Activated T-helper 2 cell treated with anti-CD3 and anti-CD28 coated beads, Interferon-gamma antibody, Interleukin-2, Interleukin-4, amounts not matched to agents 10 μg/mL and 5 μg/mL and 100 μg/mL, durations not matched to agents 14 hours and 24 hours and 36 hours (primary cell): ENCODE measurements around the gene NEURL1B. TPM values are rescaled to one million over a fixed set of nuclear protein-coding genes. Genes with fewer than 3 reads are reported as not detected.

ENCODE experiments used
- DNase-seq: peaks from one replicate; pipeline ENCODE4 v3.0.0; 2021; ENCODE audit warnings: low spot score
- H3K27ac Mint-ChIP-seq: one replicate; pipeline ENCODE4 v1.8.0; 2021; ENCODE audit warnings: mixed read lengths
- H3K27me3 Mint-ChIP-seq: one replicate; pipeline ENCODE4 v1.8.0; 2021; ENCODE audit warnings: low read depth, mixed read lengths
- H3K36me3 Mint-ChIP-seq: one replicate; pipeline ENCODE4 v1.8.0; 2021; ENCODE audit warnings: low read depth, mixed read lengths
- H3K4me1 Mint-ChIP-seq: one replicate; pipeline ENCODE4 v1.8.0; 2021; ENCODE audit warnings: low read depth, mixed read lengths
- H3K4me3 Mint-ChIP-seq: one replicate; pipeline ENCODE4 v1.8.0; 2021; ENCODE audit warnings: low read depth, mild to moderate bottlenecking, moderate library complexity, mixed read lengths
- H3K9me3 Mint-ChIP-seq: one replicate; pipeline ENCODE4 v1.8.0; 2021; ENCODE audit warnings: mixed read lengths
- intact Hi-C: fragments of 100-400 bp; cut with micrococcal nuclease; formaldehyde crosslinking; loops from one replicate; pipeline ENCODE4 v1.15.1; 2023
- total RNA-seq: library from RNA; stranded (reverse); gene quantifications from 2 replicates; pipeline ENCODE4 v1.2.3, GENCODE V29; 2022

NEURL1B gene
- total RNA-seq, 1 donor from 2014 or later = 0.37 TPM

DNA sequence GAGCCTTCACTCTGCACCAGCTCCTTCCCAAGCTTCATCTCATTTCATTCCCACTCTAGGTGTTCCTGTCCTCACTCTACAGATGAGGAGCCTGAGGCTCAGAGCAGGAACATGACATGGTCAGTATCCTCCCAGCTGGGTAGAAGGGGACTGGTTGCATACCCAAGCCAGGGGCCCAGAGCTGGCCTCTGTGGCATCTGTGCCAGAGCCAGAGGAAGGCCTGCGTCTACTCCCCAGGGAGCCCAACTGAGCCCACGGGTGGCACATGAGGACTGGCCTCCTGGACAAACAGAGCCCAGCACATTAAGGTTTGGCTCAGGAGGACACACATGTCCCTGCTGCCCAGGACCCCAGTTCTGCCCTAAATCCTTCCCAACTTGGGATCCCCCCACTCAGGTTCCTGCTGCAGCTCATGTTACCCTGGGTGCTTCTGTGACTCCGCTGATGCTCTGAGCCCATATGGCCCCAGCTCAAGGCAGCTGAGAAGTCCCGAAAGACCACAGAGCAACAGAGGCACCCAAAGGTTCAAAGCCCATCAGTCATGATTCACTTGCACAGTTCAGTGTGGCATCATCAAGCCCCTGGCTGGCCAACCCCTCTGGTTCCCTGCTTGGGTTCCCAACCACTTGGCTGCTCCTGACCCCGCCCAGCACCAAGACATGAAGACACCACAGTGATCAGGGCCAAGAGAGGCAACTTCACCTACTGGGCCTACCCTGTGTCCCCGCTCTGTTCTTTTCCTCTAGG lies 8.5 kb upstream of the NEURL1B start:
- H3K36me3 Mint-ChIP-seq = no peaks in the 10 kb centered on the region
- intact Hi-C loops = no loop called here
- H3K4me1 Mint-ChIP-seq = no peaks in the 10 kb centered on the region
- H3K27me3 Mint-ChIP-seq = peaks cover 3% of the 10 kb centered on the region
- H3K9me3 Mint-ChIP-seq = no peaks in the 10 kb centered on the region
- no peak for DNase-seq
- no peak overlapping the region for H3K4me3 Mint-ChIP-seq
- H3K27ac Mint-ChIP-seq = no peak overlapping the region

DNA sequence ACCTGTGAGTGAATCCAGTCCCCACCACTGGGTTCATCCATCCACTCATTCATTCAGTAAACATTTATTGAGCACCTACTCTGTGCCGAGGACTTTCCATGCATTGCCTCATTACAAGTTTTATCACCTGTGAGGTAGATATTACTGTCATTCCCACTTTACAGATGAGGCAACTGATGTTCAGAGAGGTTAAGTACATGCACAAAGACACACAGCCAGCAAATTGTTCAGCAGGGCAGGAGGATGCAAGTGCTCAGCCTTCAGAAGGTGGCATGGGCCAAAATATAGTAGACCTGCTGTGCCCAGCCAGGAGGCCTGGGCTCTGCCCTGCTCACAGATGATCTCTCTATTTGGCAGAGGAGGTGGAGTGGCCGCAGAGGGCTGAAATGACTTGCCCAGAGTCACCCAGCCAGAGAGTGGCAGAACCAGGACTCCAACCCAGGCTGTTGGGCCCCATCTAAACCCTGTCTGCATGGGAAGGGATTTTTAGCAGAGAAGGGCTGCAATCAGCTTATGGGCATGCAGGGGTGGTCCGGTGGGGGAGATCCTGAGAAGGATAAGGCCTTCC lies 7.6 kb upstream of the NEURL1B start:
- Mint-ChIP-seq H3K36me3 (no peaks in the 10 kb centered on the region), H3K27ac (no peak overlapping the region), H3K4me1 (no peaks in the 10 kb centered on the region), H3K4me3 (no peak overlapping the region), H3K9me3 (no peaks in the 10 kb centered on the region), H3K27me3 (peaks cover 5% of the 10 kb centered on the region)
- intact Hi-C loops = no loop called here
- no peak for DNase-seq

DNA sequence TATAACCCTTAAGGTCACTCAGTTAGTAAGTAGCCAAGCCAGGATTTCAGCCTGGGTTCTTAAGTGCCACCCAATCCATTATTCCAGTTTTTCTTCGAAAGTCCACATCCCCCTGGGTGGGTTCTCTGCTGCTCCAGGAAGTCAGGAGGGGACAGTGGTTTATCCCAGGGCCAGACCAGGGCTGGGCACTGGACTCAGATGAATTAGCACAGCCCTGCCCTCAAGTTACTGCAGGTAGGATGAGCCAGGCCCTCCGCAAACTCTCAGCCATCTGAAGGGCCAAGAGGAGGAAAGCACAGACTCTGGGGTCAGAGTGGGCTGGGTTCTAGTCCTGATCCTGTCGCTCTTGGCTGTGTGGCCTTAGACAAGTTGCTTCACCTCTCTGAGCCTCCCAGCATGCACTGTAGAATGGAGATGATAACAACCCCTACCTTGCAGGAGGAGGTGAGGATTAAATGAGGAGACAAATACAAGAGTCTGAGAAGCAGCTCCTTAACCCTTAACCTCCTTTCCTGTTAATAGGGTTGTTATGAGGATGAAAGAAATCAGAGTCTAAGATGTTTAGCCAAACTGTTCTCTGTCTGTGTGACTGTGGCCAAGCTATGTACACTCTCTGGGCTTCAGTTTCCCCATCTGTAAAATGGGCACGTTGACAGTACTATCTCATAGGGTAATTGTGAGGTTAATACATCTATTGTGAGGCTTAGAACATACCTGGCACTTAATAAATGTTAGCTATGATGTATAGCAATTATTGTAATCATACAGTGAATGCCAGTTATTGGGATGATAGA lies 6.8 kb upstream of the NEURL1B start:
- no peak overlapping the region for H3K27ac Mint-ChIP-seq
- H3K9me3 Mint-ChIP-seq = no peaks in the 10 kb centered on the region
- intact Hi-C loops = no loop called here
- no peak overlapping the region for H3K4me3 Mint-ChIP-seq
- H3K27me3 Mint-ChIP-seq = peaks cover 7% of the 10 kb centered on the region
- H3K36me3 Mint-ChIP-seq = no peaks in the 10 kb centered on the region
- no peaks in the 10 kb centered on the region for H3K4me1 Mint-ChIP-seq
- no peak for DNase-seq

DNA sequence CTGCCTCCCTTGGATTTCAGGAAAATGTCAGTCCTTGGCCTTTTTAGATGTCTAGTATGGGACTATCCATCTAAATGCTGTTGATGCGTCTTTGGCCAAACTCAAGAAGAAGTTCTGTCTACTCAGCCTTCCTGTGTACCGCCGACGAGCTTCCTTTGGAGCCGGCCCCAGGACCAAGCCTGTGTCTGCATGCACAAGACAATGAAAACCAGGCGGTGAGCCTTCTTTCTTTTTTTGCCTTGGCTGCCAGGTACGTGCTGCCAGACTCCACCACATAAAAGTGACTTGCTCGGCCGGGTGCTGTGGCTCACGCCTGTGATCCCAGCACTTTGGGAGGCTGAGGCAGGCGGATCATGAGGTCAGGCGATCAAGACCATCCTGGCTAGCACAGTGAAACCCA lies 6.0 kb upstream of the NEURL1B start:
- Mint-ChIP-seq H3K4me3 (no peak overlapping the region), H3K27me3 (peaks cover 11% of the 10 kb centered on the region), H3K4me1 (no peaks in the 10 kb centered on the region), H3K27ac (no peak overlapping the region), H3K9me3 (no peaks in the 10 kb centered on the region), H3K36me3 (no peaks in the 10 kb centered on the region)
- intact Hi-C loops = no loop called here
- no peak for DNase-seq

DNA sequence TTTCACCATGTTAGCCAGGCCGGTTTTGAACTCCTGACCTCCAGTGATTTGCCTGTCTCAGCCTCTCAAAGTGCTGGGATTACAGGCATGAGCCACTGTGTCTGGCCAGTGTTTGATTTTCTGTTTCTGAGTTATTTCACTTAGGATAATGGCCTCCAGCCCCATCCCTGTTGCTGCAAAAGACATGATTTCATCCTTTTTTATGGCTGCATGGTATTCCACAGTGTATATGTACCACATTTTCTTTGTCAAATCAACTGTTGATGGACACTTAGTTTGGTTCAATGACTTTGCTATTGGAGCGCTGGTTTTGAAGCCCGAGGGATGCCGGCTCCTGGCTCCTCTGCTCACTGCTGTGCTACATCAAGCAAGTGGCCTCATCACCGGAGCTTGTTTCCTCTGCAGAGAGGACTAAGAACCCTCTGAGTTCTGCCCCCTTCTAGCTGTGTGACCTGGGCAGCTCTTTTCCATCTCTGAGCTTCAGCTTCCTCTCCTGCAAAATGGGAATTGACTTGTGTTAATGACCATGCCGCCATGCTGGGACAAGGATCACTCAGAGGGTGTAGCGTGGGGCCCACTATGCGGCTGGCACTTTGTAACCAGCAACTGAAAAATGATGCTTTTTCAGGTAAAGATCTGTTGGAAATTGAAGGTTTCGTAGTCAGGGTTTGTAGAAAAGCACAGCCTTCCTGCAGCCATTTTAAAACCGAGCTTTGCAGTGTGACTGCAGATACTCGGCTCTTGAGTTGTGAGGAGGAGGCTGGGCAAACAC lies 4.6 kb upstream of the NEURL1B start:
- intact Hi-C loops = no loop called here
- no peak overlapping the region for H3K27ac Mint-ChIP-seq

DNA sequence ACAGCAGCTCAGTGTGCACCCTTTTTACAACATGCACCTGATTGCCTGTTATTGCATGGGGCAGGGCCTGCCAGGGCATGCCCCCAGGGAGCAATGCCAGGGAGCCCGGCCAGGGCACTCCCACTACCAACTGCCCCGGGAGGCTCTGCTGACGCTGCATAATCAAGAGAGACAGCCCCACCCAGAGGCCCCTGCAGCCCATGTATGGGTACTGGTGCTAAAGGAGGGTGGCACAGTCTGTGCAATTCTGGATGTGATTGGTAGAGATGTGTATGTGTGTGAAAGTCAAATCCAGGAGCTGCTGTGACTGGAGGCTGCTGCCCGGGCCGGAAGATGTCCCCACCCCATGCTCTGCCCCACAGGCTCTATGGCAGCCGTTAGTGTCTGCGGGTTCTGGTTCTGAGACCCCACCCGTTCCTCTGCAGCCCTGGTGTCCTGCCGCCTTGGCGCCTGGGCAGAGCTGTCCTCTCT lies 3.9 kb upstream of the NEURL1B start:
- Mint-ChIP-seq H3K36me3 (no peaks in the 10 kb centered on the region), H3K4me1 (peaks cover 6% of the 10 kb centered on the region), H3K4me3 (no peak overlapping the region), H3K27me3 (peaks cover 21% of the 10 kb centered on the region), H3K9me3 (no peaks in the 10 kb centered on the region), H3K27ac (no peak overlapping the region)
- DNase-seq = no peak
- intact Hi-C loops = no loop called here

More for the DNA sequence above, 4.6 kb upstream of the NEURL1B start:
- Mint-ChIP-seq H3K36me3 (no peaks in the 10 kb centered on the region), H3K27me3 (peaks cover 16% of the 10 kb centered on the region), H3K4me1 (peaks cover 6% of the 10 kb centered on the region), H3K4me3 (no peak overlapping the region), H3K9me3 (no peaks in the 10 kb centered on the region)
- no peak for DNase-seq

DNA sequence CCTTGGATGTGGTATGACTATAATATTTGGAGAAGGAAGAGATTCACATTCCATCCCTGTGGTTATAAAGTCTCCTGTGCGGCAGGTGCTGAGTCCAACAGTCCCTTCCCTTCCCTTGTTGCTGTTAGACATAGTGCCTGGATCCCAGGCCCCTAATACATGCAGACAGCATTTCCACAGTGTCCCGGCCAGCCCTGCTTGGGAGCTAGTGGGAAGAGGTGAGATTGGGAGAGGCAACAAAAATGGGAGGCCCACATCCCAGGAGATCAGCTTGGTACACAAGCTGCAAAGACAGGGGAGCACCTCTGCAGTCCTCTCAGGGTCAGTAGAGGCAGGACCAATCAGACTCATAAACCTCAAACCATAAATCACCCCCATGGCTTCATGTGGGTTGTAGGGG lies 3.3 kb upstream of the NEURL1B start:
- H3K36me3 Mint-ChIP-seq = no peaks in the 10 kb centered on the region
- H3K4me1 Mint-ChIP-seq = peaks cover 6% of the 10 kb centered on the region
- H3K27ac Mint-ChIP-seq = no peak overlapping the region
- no peak overlapping the region for H3K4me3 Mint-ChIP-seq
- H3K9me3 Mint-ChIP-seq = no peaks in the 10 kb centered on the region
- DNase-seq = no peak
- H3K27me3 Mint-ChIP-seq = peaks cover 27% of the 10 kb centered on the region
- intact Hi-C loops = loop anchor here (2.0 kb wide), 1 partner anchor 59 kb away; no protein-coding TSS in a partner anchor

DNA sequence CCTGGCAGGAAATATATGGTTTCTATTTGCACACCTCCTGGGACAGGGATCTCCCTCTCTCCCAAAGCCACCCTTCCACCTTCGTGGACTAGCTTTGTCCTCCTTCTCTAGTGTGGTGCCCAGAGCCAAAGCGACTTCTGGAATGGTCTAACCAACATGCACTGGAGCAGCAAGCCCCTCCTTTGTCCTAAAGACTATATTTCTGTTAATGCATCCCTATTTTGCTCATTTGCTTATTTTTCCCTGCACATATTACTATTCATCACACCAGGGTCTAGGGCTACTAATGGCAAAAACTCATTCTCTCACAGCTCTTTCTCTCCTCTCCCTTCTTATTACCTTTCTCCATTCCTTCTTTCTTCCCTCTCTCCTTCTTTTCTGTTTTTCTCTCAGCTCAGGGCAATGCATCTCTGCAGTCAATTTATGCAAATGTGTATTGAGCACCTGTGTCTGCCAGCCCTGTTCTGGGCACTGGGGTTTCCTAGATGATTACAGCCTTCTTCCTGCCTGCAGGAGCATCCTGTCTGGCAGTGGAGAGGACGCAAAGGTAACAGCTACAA lies 2.8 kb upstream of the NEURL1B start:
- Mint-ChIP-seq H3K4me3 (no peak overlapping the region), H3K4me1 (peaks cover 6% of the 10 kb centered on the region), H3K27ac (no peak overlapping the region), H3K9me3 (no peaks in the 10 kb centered on the region), H3K36me3 (no peaks in the 10 kb centered on the region), H3K27me3 (peaks cover 32% of the 10 kb centered on the region)
- intact Hi-C loops = loop anchor here (2.0 kb wide), 1 partner anchor 59 kb away; no protein-coding TSS in a partner anchor
- no peak for DNase-seq

DNA sequence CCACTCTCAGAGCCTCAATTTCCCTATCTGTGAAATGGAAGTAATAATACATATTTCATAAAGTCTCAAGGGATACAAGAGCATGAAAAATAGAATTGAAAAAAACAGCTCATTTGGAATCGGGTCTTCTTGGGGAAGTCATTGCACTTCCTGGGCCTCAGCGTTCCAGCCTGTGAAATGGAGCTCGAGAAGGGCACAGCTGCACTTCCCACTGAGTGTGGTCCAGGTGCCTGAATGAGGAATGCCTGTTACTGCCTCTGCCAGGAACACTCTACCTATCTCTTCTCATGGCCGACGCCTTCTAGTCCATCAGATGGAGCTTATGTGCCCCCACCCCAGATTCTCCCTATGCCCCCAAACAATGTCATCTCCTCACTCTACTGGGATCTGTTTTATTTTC lies 924 bp upstream of the NEURL1B start:
- Mint-ChIP-seq H3K4me3 (peak overlapping the region; percentile 52), H3K27ac (no peak overlapping the region), H3K36me3 (no peaks in the 10 kb centered on the region), H3K9me3 (no peaks in the 10 kb centered on the region), H3K27me3 (peaks cover 48% of the 10 kb centered on the region), H3K4me1 (peaks cover 6% of the 10 kb centered on the region)
- no peak for DNase-seq
- intact Hi-C loops = no loop called here

DNA sequence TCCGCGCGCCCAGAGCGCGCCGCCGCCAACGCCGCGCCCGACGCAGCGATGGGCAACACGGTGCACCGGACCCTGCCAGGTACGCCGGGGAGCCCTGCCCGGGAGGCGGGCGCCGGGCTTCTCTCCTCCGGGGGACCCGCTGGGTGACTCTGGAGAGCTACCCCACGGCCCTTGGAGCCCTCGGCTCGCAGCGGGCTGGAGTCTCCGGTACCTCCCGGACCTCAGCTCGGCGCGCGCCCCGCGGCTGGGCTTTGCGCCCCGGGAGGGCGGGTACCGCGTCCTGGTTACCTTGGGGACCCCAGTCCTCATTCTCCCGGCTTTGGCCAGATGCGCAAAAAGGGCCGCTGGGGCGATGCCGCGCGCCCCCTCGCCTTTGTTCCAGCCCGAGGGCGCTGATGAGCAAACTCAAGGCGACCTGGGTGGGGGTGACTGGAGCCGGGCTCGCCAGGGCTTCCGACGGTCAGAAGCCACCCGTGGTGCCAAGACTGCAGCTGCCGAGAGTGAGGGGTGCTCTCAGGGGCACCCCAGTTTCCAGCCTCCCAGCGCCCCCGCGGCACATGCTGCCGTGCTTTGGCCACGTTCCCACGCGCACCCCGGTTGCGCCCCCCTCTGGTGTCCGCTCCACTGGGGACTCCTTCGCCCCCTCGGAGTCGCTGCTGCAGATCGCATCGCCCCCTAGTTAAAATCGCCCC lies 442 bp downstream of the NEURL1B start:
- no peak overlapping the region for H3K27ac Mint-ChIP-seq
- H3K27me3 Mint-ChIP-seq = peaks cover 50% of the 10 kb centered on the region
- H3K4me1 Mint-ChIP-seq = peaks cover 6% of the 10 kb centered on the region
- no peaks in the 10 kb centered on the region for H3K9me3 Mint-ChIP-seq
- DNase-seq = no peak
- intact Hi-C loops = no loop called here
- H3K4me3 Mint-ChIP-seq = peak overlapping the region; percentile 20
- no peaks in the 10 kb centered on the region for H3K36me3 Mint-ChIP-seq

DNA sequence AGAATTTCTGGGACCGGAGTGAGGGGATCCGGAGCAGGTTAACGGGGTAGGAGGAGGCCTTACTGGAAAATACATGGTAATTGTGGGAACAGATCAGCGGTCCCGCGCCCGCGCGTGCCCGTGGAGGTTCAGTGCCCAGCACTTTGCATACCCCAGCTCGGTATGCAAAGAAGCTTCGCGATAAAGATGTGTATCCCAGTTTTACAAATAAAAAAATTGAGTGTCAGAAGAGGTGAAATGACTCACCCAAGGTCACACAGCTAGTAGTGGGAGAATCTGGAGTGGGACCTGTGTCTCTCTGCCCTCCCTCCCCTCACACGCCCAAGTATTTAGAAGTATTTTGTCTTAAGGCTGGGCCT lies 967 bp downstream of the NEURL1B start:
- DNase-seq = no peak
- no peak overlapping the region for H3K27ac Mint-ChIP-seq
- intact Hi-C loops = no loop called here
- peaks cover 50% of the 10 kb centered on the region for H3K27me3 Mint-ChIP-seq
- H3K4me3 Mint-ChIP-seq = peak overlapping the region; percentile 17
- no peaks in the 10 kb centered on the region for H3K36me3 Mint-ChIP-seq
- no peaks in the 10 kb centered on the region for H3K9me3 Mint-ChIP-seq
- H3K4me1 Mint-ChIP-seq = peaks cover 6% of the 10 kb centered on the region

DNA sequence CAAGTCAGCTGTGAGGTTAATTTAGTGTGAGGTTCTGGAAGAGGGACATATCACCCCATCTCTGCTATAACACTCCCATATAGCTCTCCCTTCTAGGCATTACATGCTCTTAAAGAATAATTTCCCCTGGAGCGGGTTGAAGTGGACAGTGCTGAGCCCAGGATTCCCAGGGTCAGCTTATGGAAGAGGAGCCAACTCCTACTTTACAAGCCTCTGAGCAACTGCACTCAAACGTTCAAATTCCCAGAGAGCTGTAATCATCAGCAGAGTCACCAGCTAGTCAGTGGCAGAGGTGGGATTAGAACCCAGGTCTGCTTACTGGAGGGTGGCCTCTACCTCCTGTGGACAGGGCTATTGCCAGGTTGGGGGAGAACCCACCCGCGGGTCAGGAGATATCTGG lies 1.4 kb downstream of the NEURL1B start:
- DNase-seq = no peak
- intact Hi-C loops = no loop called here
- no peaks in the 10 kb centered on the region for H3K36me3 Mint-ChIP-seq
- H3K9me3 Mint-ChIP-seq = no peaks in the 10 kb centered on the region
- H3K27me3 Mint-ChIP-seq = peaks cover 50% of the 10 kb centered on the region
- peaks cover 6% of the 10 kb centered on the region for H3K4me1 Mint-ChIP-seq
- no peak overlapping the region for H3K27ac Mint-ChIP-seq
- peak overlapping the region; percentile 15 for H3K4me3 Mint-ChIP-seq
